HUES48 (cell line): ENCODE measurements around the gene PRDM9.
"Not testable (repeated sequence)": the region's sequence is repeated elsewhere in the genome, so short reads cannot be mapped to it uniquely, and the experiment has no call there.

Experiments used
- H3K27ac ChIP-seq: one replicate; pipeline ENCODE4 v1.7.0; 2013; ENCODE audit warnings: low read depth, low read length, inconsistent platforms
- H3K27me3 ChIP-seq: 2 replicates; pipeline ENCODE4 v1.6.1; 2013; ENCODE audit warnings: mild to moderate bottlenecking, low read length; ENCODE audit not compliant: control insufficient read depth, insufficient read depth
- H3K36me3 ChIP-seq: 2 replicates; pipeline ENCODE4 v1.6.1; 2013; ENCODE audit warnings: low read length; ENCODE audit not compliant: control insufficient read depth, insufficient read depth
- H3K4me1 ChIP-seq: 2 replicates; pipeline ENCODE4 v1.6.1; 2013; ENCODE audit warnings: mild to moderate bottlenecking, low read length; ENCODE audit not compliant: control insufficient read depth, insufficient read depth
- H3K4me3 ChIP-seq: 2 replicates; pipeline ENCODE4 v1.5.1; 2013; ENCODE audit warnings: mild to moderate bottlenecking, low read depth, low read length
- H3K9ac ChIP-seq: 2 replicates; pipeline ENCODE4 v1.6.1; 2013; ENCODE audit warnings: mild to moderate bottlenecking, low read depth, low read length, moderate library complexity
- H3K9me3 ChIP-seq: 2 replicates; pipeline ENCODE4 v1.6.1; 2013; ENCODE audit warnings: low read length; ENCODE audit not compliant: control insufficient read depth, insufficient read depth

Gene PRDM9

DNA sequence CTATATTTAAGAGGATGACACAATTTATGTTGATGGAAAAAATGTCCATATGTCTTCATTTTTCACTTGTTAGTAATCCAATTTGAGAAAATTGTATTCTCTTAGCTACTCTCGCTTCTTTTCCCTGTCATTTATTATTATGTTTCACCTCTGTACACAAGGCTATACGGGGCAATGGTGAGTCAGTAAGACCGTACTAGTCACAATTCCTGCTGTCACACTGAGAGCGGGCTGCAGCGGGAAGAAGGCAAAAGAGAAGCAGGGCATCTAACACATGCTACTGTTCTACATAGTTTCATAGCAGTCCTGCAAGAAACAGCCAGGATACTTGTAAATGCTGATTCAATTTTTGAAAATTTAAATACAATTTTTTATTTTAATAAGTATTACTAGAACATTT, 23.3 kb upstream of the PRDM9 start:
- 0 out of 2 replicates have a peak, but pooled peaks cover 5% of the 10 kb centered on the region for H3K9me3 ChIP-seq
- H3K27ac ChIP-seq = no peak overlapping the region
- no peak overlapping the region for H3K4me3 ChIP-seq
- no peaks in the 10 kb centered on the region for H3K36me3 ChIP-seq
- no peak overlapping the region for H3K9ac ChIP-seq
- H3K4me1 ChIP-seq = no peaks in the 10 kb centered on the region
- H3K27me3 ChIP-seq = no peaks in the 10 kb centered on the region

- not testable (repeated sequence) for H3K27me3 ChIP-seq, H3K27ac ChIP-seq, H3K4me1 ChIP-seq, H3K36me3 ChIP-seq, H3K4me3 ChIP-seq, H3K9ac ChIP-seq, H3K9me3 ChIP-seq
These were observed 21.2 kb upstream of the PRDM9 start for GRCh38 chr5:23486227-23486626.

- 0 out of 2 replicates have a peak, but pooled peaks cover 2% of the 10 kb centered on the region for H3K9me3 ChIP-seq
- H3K9ac ChIP-seq = no peak overlapping the region
- H3K27me3 ChIP-seq = no peaks in the 10 kb centered on the region
- H3K4me1 ChIP-seq = no peaks in the 10 kb centered on the region
- no peaks in the 10 kb centered on the region for H3K36me3 ChIP-seq
- H3K4me3 ChIP-seq = no peak overlapping the region
- no peak overlapping the region for H3K27ac ChIP-seq
These were observed 16.4 kb upstream of the PRDM9 start for GRCh38 chr5:23490993-23491392.

GRCh38 chr5:23494558-23494957, 12.9 kb upstream of the PRDM9 start:
- Histone ChIP-seq H3K9ac (no peak overlapping the region), H3K27ac (no peak overlapping the region), H3K9me3 (no peaks in the 10 kb centered on the region), H3K4me1 (no peaks in the 10 kb centered on the region), H3K27me3 (no peaks in the 10 kb centered on the region), H3K36me3 (no peaks in the 10 kb centered on the region), H3K4me3 (no peak overlapping the region)

- no peak overlapping the region for H3K27ac ChIP-seq
- H3K4me3 ChIP-seq = no peak overlapping the region
- no peaks in the 10 kb centered on the region for H3K9me3 ChIP-seq
- no peaks in the 10 kb centered on the region for H3K36me3 ChIP-seq
- no peaks in the 10 kb centered on the region for H3K27me3 ChIP-seq
- no peak overlapping the region for H3K9ac ChIP-seq
- no peaks in the 10 kb centered on the region for H3K4me1 ChIP-seq
These were observed 10.8 kb upstream of the PRDM9 start for GRCh38 chr5:23496576-23496975.

- no peak overlapping the region for H3K4me3 ChIP-seq
- H3K9me3 ChIP-seq = 0 out of 2 replicates have a peak, but pooled peaks cover 3% of the 10 kb centered on the region
- H3K27me3 ChIP-seq = no peaks in the 10 kb centered on the region
- H3K27ac ChIP-seq = no peak overlapping the region
- no peaks in the 10 kb centered on the region for H3K4me1 ChIP-seq
- no peak overlapping the region for H3K9ac ChIP-seq
- H3K36me3 ChIP-seq = no peaks in the 10 kb centered on the region
These were observed 826 bp upstream of the PRDM9 start for GRCh38 chr5:23506329-23507236.

DNA sequence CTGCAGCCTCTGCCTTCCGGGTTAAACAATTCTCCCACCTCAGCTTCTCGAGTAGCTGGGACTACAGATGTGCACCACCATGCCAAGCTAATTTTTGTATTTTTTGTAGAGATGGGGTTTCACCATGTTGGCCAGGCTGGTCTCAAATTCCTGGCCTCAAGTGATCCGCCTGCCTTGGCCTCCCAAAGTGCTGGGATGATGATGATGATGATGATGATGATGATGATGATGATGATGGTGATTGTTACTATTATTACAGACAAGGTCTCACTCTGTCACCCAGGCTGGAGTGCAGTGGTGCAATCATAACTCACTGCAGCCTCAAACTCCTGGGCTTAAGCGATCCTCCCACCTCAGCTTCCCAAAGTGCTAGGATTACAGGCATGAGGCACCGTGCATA, 3.0 kb downstream of the PRDM9 start:
- not testable (repeated sequence) for H3K36me3 ChIP-seq, H3K9ac ChIP-seq, H3K9me3 ChIP-seq, H3K4me1 ChIP-seq, H3K27ac ChIP-seq, H3K27me3 ChIP-seq, H3K4me3 ChIP-seq

DNA sequence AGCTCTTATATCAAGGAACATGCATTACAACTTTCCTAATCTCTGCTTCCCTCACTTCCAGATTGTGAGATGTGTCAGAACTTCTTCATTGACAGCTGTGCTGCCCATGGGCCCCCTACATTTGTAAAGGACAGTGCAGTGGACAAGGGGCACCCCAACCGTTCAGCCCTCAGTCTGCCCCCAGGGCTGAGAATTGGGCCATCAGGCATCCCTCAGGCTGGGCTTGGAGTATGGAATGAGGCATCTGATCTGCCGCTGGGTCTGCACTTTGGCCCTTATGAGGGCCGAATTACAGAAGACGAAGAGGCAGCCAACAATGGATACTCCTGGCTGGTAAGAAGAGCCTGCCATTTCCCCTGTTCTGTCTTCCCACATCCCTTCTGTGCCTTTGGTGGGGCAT, 15.1 kb downstream of the PRDM9 start:
- no peaks in the 10 kb centered on the region for H3K9me3 ChIP-seq
- H3K4me1 ChIP-seq = no peaks in the 10 kb centered on the region
- no peak overlapping the region for H3K27ac ChIP-seq
- no peaks in the 10 kb centered on the region for H3K36me3 ChIP-seq
- no peak overlapping the region for H3K4me3 ChIP-seq
- no peaks in the 10 kb centered on the region for H3K27me3 ChIP-seq
- no peak overlapping the region for H3K9ac ChIP-seq

DNA sequence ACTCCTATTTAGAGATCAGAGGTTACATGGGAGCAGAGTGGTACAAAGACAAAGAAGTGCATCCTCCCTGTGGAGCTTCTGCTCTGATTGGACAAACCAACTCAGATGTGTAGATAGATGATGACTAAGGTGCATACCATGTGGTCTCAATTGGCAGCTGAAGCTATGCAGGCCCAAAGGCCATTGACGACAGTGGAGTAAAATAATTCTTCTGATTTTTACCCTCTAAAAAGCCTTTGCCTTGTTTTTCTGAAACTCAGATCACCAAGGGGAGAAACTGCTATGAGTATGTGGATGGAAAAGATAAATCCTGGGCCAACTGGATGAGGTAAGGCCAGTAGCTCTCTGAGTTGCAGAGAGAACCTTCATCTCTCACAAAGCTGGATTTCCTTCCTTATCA, 15.6 kb downstream of the PRDM9 start:
- no peaks in the 10 kb centered on the region for H3K9me3 ChIP-seq
- no peaks in the 10 kb centered on the region for H3K27me3 ChIP-seq
- no peaks in the 10 kb centered on the region for H3K4me1 ChIP-seq
- H3K36me3 ChIP-seq = no peaks in the 10 kb centered on the region
- H3K4me3 ChIP-seq = no peak overlapping the region
- H3K27ac ChIP-seq = no peak overlapping the region
- H3K9ac ChIP-seq = no peak overlapping the region

DNA sequence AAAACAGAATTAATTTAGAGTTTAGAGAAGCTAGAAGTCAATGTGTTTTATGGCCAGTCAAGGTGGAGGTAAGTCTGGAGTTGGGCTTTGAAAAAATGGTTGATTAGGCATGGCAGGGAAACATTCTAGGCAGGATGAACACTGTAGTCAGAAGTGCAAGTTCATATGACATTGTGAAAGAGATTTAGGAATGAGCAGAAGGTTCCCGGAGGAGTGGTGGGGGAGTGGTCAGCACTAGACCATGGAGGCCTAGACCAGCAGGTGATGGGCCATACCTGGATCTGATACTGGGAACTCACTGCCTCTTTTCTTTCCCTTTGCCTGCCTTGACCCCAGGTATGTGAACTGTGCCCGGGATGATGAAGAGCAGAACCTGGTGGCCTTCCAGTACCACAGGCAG, 16.6 kb downstream of the PRDM9 start:
- Histone ChIP-seq H3K27ac (no peak overlapping the region), H3K9me3 (no peaks in the 10 kb centered on the region), H3K27me3 (no peaks in the 10 kb centered on the region), H3K9ac (no peak overlapping the region), H3K36me3 (no peaks in the 10 kb centered on the region), H3K4me3 (no peak overlapping the region), H3K4me1 (no peaks in the 10 kb centered on the region)

DNA sequence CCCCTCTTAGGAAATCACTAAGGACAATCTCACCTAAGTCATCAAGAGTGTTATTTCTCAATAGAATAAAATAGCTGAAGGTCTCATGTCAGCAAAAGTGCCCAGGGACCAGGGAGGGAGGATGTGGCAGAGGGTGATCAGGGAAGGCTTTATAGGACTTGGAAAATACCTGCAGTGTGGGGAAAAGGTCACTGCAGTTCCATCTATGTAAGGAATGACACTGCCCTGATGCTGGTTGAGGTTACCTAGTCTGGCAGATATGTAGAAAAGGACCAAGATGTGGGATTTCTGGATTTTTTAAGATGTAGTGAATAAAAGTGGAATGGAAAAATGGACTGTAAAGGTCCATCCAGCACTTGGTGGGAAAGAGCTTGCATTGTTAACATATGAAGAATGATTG, 18.3 kb downstream of the PRDM9 start:
- Histone ChIP-seq H3K9ac (no peak overlapping the region), H3K36me3 (no peaks in the 10 kb centered on the region), H3K9me3 (no peaks in the 10 kb centered on the region), H3K27ac (no peak overlapping the region), H3K4me1 (no peaks in the 10 kb centered on the region), H3K4me3 (no peak overlapping the region), H3K27me3 (no peaks in the 10 kb centered on the region)
